Measurements from ENCODE around the gene CD99. TPM values are rescaled to one million over a fixed set of nuclear protein-coding genes. Genes with fewer than 3 reads are reported as not detected.

CD99 gene
- total and polyA plus RNA-seq, 9 of the 15 experiments (the other 6 are each of a cell fraction or from before 2014, with no cell fraction given), result 5.0 to 55.3 (median 34.5) TPM

- 79% methylated on average over 2 of the region's 2 CpGs for WGBS (ENCODE audit: insufficient coverage, low coverage, missing lambda C conversion rate)
- no peak overlapping the region for H3K4me3 ChIP-seq
- in situ Hi-C loops (cut with MboI), result no loop called here
- no TSS peak for BruUV-seq (replicated peaks)
- no peaks in the 10 kb centered on the region for H3K9me3 ChIP-seq (replicated peaks; ENCODE audit: control insufficient read depth, insufficient read depth, low read depth, low read length)
- POLR2A ChIA-PET, result no interaction called here
- DNase-seq (ENCODE audit: extremely low read depth in 1 of 4, low spot score in 3 of 4) (no peak), ATAC-seq (no peak), FAIRE-seq (no peak)
- H3K36me3 ChIP-seq (ENCODE audit: control insufficient read depth, insufficient read depth, low read length), result no peaks in the 10 kb centered on the region
- H3K79me2 ChIP-seq (ENCODE audit: control insufficient read depth, insufficient read depth, low read length), result no peaks in the 10 kb centered on the region
- CTCF ChIA-PET (ENCODE audit: low intra/inter-chr PET ratio), result no interaction called here
- no peaks in the 10 kb centered on the region; a peak in 1 of 5 replicates for H3K4me1 ChIP-seq (replicated peaks in 1 of 2; ENCODE audit: control insufficient read depth in 2 of 2, insufficient read depth in 2 of 2, low read length in 2 of 2)
- H4K20me1 ChIP-seq (replicated peaks; ENCODE audit: control insufficient read depth, insufficient read depth, low read length), result no peaks in the 10 kb centered on the region
- no peaks in the 10 kb centered on the region for H3K9me1 ChIP-seq (ENCODE audit: control insufficient read depth, insufficient read depth, low read length)
- intact Hi-C loops (cut with micrococcal nuclease), result no loop called here
- no peak overlapping the region for H2AFZ ChIP-seq (ENCODE audit: low read depth, low read length)
- no peak overlapping the region for H3K4me2 ChIP-seq (ENCODE audit: insufficient read depth, low read length)
- H3K27me3 ChIP-seq (ENCODE audit: control insufficient read depth in 2 of 2, insufficient read depth in 2 of 2, low read length in 2 of 2), result no peaks in the 10 kb centered on the region
- H3K27ac ChIP-seq (ENCODE audit: extremely low read depth, low read depth, low read length), result no peak overlapping the region
- H3K9ac ChIP-seq (ENCODE audit: insufficient read depth in 1 of 2, low read depth in 2 of 2, low read length in 2 of 2), result no peak overlapping the region
- no peak for TF ChIP-seq IRF9 (tag; IDR thresholded peaks at IDR 0.05)
- TF ChIP-seq ZFP91 (CRISPR knock-in tag; IDR thresholded peaks at IDR 0.05), result no peak
- TF ChIP-seq KDM2B (CRISPR knock-in tag; IDR thresholded peaks at IDR 0.05), result no peak
- no peak for TF ChIP-seq HNRNPK (IDR thresholded peaks at IDR 0.05; ENCODE audit: low read depth, low read length, poor library complexity, severe bottlenecking)
- TF ChIP-seq AFF4 (CRISPR knock-in tag; IDR thresholded peaks at IDR 0.05), result no peak
- no peak for TF ChIP-seq ZNF639 (CRISPR knock-in tag; conservative IDR thresholded peaks at IDR 0.05 in 1 of 2, IDR thresholded peaks at IDR 0.05 in 1 of 2)
- TF ChIP-seq ZNF398 (CRISPR knock-in tag; IDR thresholded peaks at IDR 0.05), result no peak
- no peak for TF ChIP-seq NCOA6 (IDR thresholded peaks at IDR 0.05)
- TF ChIP-seq TAF9B (IDR thresholded peaks at IDR 0.05; ENCODE audit: partially characterized antibody), result no peak
Observed at GRCh38 chrX:2711441-2711840, 20.3 kb downstream of the CD99 start.
